ENCODE data around the gene TOM1L2.

Gene TOM1L2

DNA sequence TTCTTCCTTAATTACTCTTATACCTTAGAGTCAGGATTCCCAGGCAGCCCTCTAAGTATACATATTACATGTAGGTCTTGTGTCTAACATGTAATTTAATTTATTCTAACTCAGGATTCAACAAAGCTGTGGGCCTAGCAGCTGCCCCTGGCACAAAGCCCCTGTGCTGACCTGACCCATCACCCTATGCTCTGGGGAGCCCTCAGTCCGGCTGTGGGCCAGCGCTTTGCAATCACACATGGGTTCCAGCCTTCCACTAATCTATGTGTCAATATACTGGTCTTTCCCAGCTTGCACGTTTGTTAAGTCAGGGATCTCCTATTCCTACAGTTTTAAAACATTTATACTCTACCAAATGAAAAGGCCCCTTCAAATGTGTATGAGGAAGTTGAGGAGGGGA is 72.7 kb downstream of the TOM1L2 start:
- no peak for DNase-seq (ENCODE audit: low spot score)

DNA sequence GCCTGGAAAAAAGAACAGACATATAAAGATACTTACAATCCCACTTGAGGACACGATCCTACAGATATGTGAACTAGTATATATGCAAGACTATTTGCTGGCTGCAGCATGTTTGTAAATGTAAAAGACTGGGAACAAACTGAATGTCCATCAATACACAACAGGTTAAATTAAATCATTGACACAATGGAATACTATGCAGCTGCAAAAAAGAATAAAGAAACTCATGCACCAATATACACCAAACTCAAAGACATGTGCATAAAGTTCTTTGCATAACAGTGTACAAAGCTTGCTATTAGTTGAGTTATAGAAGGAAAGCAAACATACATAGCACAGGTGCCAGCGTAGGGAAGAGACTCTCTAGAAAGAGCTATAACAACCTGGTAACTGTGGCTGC is 73.5 kb downstream of the TOM1L2 start:
- DNase-seq (ENCODE audit: low spot score): no peak

DNA sequence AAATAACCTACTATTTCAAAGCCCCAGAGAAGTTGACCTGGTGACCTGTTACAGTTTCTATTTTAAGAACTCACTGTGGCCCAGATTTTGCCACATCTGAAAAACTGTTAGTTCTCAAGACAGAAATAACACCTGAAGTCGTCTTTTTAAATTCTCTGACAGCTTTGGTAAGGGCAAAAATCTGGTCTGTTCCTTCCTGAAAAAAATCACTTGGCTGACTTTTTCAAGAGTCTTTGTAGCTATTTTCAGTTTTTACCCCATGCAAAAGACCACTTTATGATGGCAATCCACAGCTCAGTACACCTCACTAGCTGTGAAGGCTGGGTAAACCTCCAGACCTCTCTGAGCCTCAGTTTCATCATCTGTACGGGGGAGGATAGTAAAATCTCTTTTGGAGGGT is 74.8 kb downstream of the TOM1L2 start:
- DNase-seq (ENCODE audit: low spot score): no peak

DNA sequence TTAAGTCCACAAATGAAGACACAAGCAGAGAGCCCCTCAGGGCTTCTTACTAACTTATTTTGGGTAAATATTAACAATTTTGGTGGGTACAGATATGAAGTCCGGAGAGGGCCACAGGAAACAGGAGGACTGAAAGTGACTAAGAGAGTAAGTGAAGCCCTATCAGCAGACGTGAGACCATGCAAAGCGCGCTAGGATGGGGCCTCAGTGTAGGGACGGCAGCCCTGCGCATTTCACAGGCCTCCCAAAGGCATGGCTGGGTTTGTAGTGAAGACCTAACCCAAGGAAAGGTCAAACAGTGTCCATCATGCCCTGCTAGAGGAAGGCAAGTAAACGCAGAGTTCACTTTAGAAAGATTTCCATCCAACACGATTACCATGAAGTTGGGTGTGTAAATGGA is 75.5 kb downstream of the TOM1L2 start:
- no peak for DNase-seq (ENCODE audit: low spot score)

DNA sequence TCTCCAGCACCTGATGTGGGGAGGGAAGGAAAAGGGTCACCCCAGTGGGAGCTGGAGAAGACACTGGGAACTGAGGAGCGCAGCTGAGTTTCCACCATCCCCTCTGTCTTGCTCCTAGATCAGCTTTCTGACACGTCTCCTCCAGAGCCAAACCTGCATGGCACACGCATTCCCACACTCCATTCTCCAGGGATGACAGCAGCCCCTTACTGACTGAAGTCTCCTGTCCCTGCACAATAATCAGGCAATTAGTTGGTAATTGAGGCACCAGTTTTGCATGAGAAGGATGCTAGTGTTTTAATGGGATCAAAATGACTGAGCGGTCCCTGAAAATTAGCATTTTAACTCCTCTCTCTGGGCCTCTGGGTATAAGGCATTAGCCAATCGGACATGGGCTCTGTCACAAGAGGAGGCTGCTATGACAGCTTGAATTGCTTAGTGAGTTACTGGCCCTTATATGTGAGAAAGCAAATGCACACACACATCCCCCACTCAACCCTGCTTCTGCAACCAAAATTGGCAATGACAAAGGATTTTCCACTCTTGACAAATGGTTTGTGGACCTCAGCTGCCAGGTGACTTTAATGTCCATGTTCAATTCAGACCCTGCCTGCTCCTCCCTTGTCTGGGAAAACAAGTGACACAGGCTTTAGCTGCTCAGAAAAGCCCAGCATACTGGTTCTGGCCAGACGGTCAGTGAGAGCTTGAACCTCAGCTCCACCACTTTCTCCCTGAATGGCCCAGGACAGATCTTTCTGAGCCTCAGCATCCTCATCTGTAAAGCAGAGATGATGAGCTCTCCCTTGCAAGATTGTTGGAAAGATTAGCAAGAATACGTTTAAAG is 78.2 kb downstream of the TOM1L2 start:
- DNase-seq (ENCODE audit: low spot score): no peak

DNA sequence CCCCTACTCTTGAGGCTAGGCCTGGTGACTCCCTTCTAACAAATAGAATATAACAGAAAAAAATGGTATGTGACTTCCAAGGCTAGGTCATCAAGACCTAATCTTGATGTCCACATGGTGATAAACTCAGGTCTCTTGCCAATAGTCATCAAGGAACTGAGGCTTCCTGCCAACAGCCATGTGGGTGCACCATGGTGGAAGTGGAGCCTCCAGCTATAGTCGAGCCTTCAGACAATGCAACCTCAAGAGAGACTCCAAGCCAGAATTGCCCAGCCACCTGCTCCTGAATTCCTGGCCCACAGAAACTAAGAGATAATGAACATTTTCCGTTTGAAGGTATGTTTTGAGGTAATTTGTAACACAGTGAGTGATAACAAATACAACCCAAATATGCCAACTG is 79.5 kb downstream of the TOM1L2 start:
- DNase-seq (ENCODE audit: low spot score): no peak

DNA sequence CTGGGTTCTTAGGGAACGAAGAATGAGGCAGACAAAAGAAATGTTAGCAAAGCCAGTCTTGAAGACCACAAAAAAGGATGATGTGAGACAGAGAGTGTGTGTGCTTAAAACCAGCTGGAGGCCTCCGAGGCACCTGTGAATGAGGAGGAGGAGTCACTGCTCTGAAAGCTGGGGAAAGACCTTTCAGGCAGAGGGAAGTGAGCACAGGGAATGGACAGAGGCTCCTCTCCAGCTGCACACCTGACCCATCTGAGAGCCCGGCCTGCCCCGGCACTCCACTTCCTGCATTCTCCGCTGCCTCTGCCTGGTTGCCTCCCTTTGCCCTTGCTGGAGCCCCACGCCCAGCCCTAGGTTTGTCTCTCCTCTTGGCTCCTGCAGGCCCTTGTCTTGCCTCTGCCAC is 80.2 kb downstream of the TOM1L2 start:
- no peak for DNase-seq (ENCODE audit: low spot score)

DNA sequence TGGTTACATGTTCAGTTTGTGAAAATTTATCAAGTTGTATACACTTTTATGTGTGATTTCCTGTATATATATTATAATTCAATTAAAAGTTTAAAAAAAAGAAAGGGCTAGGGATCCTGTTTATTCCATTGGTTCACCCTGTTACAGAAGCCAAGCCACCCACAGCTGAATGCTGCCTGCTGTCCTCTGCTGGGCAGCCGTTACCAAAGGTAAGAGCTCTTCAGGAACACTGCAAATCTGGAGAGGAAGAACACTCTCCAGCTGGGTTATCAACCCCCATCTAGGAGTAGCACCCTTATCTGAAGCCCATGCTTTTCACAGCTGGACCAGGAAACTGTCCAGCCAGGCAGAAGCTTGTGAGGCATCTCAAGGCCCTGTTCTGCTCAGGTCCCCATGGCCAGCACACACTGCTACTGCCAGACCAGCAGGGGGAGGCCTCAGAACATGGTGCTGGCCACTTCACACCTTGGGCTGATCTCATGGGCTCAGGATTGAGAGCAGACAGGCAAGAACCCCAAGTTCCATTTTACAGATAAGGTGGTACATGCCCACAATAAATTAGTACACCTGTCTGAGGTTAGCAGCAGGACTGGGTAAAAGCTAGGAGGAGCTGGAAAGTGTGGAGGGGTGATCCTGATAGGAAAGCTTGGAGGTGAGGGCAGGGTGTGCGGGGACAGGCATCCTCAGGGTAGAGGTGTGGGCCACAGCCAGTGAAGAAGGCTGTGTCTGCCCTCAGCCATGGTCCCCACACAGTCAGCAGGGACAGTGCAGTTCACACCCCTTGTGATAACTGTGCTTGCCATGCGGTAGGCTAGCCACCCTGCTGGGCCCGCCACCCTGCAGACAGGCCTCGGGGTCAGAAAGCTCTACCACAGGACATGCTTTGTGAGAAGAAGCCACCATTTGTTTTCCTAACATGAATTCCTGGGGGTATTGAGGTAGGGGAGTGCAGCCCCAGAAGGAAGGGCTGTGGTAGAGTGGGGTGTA is 81.1 kb downstream of the TOM1L2 start:
- peak; percentile 39 for DNase-seq (ENCODE audit: low spot score)

DNA sequence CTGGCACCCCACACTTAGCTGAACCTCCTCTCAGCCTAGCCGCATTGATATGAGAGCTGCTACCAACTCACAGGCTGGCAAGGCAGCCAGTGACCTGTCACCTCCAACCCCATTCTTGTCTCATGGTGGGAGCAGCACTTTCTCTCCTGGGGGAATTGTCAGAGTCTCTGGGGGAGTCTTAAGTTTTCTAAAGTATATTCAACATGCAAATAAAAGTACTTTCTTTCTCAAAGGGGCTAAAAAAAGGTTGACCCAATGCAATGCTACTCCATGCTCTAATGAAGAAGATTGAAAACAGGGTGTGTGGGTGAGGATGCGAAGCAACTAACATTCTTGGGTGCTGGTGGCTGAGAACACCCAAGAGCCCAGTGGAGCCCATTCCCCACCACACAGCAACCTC is 82.3 kb downstream of the TOM1L2 start:
- DNase-seq (ENCODE audit: low spot score): no peak

DNA sequence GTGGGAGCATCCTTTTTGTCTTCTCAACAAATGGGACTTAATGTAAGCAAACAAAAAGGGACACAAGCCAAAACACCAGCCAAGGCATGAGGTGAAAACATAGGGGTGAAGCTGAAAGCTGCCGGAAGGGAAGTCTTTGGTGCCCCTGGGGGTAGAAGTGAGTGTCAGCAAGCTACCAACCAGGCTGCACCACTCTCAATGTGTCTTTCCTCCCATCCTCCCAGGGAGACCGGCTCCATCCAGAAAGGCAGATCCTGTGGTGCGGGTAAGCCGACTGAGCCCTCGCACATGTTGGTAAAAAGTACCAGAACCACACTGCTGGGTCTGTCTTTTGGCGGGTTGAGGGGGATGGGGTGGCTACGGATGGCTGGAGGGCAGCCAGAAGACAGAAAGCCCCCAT is 83.4 kb downstream of the TOM1L2 start:
- DNase-seq (ENCODE audit: low spot score): no peak

DNA sequence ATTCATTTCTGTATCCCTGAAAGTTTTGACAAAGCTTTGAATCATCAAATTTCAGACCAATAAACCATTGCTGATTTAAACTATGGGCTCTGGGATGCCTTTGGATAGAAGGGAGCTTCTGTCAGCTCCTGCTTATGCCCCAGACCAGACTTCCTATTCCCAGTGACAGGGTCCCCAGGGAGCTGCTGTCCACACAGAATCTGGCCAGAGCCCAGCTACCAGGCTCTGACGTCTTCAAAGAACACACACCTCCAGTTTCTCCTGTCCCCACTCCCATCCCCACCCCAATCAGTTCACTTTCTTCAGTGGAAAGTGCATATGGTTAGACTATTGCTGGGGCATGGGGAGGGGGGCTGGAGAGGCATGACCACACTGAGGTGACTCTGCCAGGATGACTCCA is 83.8 kb downstream of the TOM1L2 start:
- DNase-seq (ENCODE audit: low spot score): no peak

DNA sequence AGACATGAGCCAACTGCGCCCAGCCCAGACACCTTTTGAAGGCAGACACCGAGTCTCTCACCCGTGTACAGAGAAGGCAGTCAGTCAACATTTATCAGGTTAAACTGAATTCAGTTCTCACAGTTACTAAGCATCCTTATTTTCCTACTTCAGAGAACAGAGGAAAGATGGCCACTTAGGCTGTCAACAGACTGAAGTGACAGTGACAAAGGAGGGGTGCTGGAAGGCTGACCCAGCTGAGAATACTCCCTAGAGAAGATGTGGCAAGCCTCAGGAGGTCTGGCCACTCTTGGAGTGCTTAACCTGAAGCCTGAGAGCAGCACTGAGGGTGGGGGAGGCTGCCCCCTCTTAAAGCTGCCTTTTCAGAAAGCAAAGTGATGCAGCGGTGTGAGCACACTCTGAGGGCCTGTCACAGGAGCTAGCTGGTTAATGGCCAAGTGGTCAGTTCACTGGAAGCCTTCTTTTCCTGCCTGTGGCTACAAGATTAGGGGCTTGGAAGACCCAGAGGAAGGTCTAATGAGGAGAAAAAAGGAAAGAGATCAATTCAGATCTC is 84.4 kb downstream of the TOM1L2 start:
- DNase-seq (ENCODE audit: low spot score): no peak

DNA sequence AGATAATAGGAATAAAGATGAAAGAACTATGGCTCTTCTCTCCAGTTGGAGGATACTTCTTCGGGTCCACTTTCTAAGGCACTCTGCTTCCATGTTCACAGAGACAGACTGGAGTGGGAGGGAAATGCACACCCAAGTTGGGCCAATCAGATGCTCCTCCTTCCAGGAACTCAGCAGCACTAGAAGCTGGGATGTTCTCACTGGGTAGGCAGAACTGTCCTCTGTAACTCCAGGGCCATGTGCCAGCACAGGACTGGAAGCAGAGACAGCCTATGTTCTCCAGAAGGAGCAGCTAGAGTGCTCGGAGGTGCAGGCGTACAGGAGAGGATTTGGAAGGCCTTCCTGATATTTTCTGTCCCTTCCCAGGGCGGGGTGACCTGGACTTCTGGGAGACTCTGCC is 85.5 kb downstream of the TOM1L2 start:
- DNase-seq (ENCODE audit: low spot score): no peak

DNA sequence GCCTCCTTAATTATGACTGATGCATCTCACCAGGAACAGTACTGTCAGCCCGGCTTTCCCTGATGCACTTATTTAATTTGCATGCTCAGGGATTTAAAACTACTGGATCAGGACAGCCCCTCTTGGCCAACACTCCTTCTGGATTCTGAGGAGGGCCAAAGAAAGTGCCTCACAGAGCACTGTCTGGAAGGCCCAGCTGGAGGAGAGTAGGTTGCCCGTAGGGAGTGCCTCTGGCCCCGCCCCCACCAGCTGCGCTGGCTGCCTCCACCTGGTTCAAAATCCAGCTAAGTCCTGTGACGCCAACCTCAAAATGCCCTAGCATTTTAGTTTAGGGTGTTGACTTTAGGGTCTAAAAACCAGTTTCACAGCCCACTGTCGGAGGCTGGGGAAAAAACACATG is 86.0 kb downstream of the TOM1L2 start:
- DNase-seq (ENCODE audit: low spot score): no peak

DNA sequence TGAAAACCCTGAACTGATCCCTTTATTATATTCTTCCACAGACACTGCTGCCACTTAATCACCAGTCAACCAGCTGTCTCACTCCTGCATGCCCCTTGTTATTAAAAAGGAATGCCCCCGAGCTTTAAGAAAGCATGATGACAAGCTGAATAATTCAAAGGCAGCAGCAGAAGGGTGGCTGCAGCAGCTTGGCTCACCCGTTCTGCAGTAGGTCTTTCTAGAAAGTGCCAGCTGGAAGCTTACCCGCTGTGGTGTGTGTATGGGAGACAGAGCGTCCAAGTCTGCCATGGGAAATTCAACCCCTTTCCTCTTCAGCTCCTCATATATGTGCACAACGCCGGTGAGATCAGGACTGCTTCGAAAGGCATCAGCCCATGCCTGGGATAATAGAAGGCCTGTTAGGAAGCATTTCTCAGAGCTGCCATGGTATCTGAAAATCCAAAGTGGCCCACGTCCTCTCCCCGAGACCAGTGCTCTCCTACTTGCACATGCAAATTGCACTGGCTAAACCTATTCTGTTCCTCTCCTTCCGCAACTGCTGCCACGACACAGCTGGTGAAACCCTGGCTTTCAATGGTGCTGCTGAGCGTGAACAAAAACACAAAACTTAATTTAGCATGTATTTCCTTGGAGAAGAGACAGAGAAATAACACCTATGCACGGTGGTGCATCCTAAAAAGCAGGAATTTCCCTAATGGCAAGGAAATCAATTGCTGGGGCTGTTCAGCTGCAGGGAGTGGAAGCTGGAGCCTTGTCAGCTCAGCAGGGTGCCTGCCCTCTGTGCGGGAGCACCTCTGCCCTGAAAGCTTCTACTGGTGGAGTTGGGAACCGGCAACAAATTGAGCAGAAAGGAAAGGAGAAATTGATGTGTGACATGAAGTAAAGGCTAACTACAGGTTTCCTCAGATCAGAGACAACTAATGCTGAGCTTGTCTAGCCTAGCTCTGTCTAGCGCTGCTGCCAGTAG is 87.5 kb downstream of the TOM1L2 start:
- DNase-seq (ENCODE audit: low spot score): no peak

DNA sequence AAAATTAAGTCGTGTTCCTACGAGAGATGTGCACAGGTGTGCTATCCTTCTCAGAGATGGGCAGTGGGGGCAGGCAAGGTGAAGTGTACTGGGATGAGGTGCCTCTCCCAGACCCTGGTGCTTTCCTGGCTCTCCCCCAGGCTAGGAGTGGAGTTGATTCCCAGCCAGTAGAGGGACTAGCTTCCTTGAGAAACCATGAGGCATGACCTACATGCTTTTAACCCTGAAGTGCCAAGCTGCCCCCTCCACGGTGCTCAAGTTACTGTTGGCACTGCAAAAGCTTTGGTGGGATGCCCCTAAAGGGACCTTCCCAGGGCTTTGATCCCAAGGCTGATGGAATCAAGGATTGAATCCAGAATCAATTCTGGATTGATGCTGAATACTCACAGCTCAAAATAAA is 88.4 kb downstream of the TOM1L2 start:
- DNase-seq (ENCODE audit: low spot score): no peak

DNA sequence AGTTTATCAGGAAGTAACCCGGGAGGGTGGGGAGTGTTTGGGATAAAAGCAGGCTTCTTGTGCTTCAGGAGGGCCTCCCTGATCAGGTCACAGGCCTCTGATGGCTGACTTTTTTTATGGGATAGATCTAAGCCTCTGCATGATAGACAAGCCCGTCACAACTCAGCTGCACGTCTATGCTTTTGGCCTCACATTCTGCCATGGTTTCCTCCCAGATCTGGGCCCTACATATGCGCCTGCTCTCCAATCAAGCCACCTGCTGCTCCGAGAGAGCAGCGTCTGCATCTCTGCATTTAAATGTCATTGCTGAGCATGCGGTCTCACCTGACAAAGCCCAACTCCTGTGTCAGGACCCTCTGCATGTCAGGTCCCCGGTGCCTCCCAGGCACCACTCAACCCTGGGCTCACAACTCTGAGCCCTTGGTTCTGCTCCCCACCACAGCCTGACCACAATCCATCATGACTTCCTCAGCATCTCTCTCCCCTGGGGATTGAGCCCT is 90.1 kb downstream of the TOM1L2 start:
- no peak for DNase-seq (ENCODE audit: low spot score)

DNA sequence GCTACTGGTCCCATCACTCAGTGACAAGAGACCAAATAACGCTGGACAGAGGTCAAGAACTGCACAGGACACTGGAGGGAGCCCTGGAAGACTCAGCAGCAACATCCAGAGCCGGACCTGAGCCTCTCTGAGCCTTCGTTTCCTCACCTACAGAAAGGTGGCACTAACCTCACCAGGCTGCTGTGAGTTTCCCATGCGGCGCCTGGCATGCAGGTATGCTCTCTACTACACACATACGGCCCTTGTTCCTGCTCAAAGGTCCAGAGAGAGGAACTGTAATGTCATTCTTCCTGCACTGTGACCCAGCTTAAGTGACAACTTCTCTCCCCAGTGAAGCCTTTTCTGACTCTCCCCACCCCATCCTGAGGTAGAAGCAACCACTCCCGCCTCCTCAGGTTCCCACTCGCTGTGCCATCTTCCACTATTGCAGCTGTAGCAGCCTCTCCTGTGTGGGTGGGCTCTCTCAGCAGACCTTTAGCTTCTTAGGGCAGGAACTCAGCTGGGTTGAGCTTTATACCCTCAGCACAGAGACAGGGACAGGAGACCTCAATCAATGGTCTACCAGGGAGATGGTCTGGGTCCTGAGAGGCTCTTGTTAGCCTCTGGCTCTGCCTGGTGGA is 91.5 kb downstream of the TOM1L2 start:
- no peak for DNase-seq (ENCODE audit: low spot score)

DNA sequence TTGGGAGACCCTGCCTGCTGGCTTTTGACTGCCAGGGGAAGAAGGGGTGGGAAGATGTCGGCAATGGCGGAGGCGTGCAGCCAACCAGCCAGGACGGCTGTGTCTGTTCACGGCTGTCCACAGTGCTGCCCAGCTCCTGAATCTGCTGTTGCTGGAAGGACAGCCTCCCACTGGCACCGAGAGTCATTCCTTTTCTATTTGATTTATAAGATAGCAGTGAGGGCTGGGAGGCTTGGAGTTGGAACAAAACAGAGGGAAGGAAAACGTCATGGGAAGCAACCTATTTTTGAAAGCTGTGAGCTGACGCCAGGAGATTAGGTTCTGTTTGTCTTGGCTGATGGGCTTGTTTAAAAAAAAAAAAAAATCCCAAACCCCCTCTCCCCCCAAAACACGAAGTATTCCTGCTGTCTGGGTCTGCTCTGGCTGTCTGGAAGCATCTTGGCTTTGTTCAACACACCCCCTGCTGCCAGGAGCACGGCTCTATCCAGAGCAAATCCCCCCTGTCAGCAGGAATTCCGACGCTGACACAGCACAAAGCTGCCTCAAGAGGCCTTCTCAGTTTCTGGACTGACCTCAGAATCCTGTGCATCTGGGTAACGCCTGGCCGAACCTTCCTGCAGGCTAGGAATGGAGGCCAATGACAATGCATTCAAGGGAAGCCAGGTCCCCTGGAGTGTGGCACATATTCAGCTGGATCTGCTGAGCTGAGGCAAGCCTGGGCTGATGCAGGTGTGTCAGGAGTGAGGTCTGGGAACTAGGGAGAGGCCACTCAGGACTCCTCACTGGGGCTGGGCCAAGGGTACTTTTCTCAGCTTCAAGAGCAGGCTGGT is 94.5 kb downstream of the TOM1L2 start:
- no peak for DNase-seq (ENCODE audit: low spot score)

DNA sequence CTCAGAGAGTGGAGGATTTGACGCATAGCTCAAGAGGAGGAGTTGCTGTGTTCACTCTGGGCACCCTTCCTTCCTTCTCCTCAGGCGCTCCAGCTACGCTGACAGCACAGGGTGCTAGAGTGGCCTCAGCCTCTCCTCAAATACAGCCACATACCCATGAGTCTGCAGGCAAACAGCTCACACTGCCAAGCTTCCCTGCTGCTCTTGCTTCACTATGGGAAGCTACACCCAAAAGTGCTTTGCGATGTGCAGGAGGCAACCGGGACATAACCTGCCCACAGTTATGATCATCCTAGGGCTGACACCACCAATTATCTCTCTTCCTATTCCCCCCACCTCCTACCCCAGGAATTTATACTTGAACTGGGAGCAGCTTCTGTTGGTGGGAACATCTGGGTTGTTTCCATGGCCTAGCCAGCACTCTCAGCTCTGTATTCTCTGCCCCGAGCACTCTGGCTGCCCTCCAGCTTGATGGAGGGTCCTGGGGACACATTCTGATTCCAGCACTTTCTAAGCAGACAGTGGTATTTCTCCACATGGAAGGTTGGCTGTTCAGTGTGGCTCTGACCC is 95.2 kb downstream of the TOM1L2 start:
- DNase-seq (ENCODE audit: low spot score): no peak
